ENCODE data around the gene NPY4R2. TPM values are rescaled to one million over a fixed set of nuclear protein-coding genes. Genes with fewer than 3 reads are reported as not detected.

The NPY4R2 gene
- total RNA-seq, 4 donors from 2014 or later: 0.39 to 1.7 (median 1.3) TPM; not detected in 1

Other genes with a start within 250 kb of the NPY4R2 start
- 1 to 10 TPM; 1.1 to 2.6 (median 1.9) TPM for gene SYT15B, start 155.1 kb upstream of the NPY4R2 start, total RNA-seq
- 100 to 1,000 TPM in 3 of 4 donors, 10 to 100 TPM in 1; 28.6 to 201 (median 120) TPM for gene FAM25C, start 81.1 kb downstream of the NPY4R2 start, total RNA-seq

Data from suprapubic skin (tissue), 4 donors.